ENCODE measurements around the gene C1QTNF2. TPM values are rescaled to one million over a fixed set of nuclear protein-coding genes. Genes with fewer than 3 reads are reported as not detected.

The C1QTNF2 gene
- total RNA-seq, 1 donor from 2014 or later: 1.6 TPM

DNA sequence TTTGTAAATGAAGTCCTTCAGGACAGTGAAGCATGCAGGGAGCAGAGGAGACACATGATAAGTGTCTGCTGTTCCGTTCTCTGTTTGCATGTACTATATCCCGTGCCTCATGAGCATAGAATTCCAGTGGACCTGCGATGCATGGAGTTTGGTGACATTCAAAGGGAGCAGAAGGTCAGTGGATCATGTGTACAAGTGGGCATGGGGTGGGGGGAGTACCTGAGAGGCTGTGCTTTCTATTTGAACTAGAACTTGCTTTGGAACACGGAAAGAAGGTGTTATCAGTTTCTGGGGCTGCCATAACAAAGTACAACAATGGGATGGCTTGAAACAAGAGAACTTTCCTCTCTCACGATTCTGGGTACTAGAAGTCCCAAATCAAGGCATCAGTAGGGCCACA lies 53.0 kb downstream of the C1QTNF2 start:
- no peaks in the 10 kb centered on the region for H3K9me3 ChIP-seq
- no peaks in the 10 kb centered on the region for H3K27me3 ChIP-seq (ENCODE audit: low read depth)
- H3K27ac ChIP-seq: no peak overlapping the region
- no peak overlapping the region for H3K4me3 ChIP-seq
- TF ChIP-seq, protein P1, sequence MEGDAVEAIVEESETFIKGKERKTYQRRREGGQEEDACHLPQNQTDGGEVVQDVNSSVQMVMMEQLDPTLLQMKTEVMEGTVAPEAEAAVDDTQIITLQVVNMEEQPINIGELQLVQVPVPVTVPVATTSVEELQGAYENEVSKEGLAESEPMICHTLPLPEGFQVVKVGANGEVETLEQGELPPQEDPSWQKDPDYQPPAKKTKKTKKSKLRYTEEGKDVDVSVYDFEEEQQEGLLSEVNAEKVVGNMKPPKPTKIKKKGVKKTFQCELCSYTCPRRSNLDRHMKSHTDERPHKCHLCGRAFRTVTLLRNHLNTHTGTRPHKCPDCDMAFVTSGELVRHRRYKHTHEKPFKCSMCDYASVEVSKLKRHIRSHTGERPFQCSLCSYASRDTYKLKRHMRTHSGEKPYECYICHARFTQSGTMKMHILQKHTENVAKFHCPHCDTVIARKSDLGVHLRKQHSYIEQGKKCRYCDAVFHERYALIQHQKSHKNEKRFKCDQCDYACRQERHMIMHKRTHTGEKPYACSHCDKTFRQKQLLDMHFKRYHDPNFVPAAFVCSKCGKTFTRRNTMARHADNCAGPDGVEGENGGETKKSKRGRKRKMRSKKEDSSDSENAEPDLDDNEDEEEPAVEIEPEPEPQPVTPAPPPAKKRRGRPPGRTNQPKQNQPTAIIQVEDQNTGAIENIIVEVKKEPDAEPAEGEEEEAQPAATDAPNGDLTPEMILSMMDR (IDR thresholded peaks at IDR 0.05): no peak
- DNase-seq: no peak
- no peaks in the 10 kb centered on the region for H3K36me3 ChIP-seq
- no peak for ATAC-seq
- intact Hi-C loops (cut with DNase I): no loop called here
- peaks cover 19% of the 10 kb centered on the region for H3K4me1 ChIP-seq

GRCh38 chr5:160315968-160316367 lies 54.5 kb downstream of the C1QTNF2 start:
- no peak for DNase-seq
- Histone ChIP-seq H3K27me3 (ENCODE audit: low read depth) (no peaks in the 10 kb centered on the region), H3K4me3 (no peak overlapping the region), H3K9me3 (no peaks in the 10 kb centered on the region), H3K27ac (no peak overlapping the region), H3K36me3 (no peaks in the 10 kb centered on the region), H3K4me1 (peaks cover 29% of the 10 kb centered on the region)
- peak; percentile 18 to 68 for ATAC-seq
- TF ChIP-seq, protein P1 (IDR thresholded peaks at IDR 0.05): no peak
- intact Hi-C loops (cut with DNase I): no loop called here

GRCh38 chr5:160312960-160313727 lies 57.3 kb downstream of the C1QTNF2 start:
- ATAC-seq: no peak
- TF ChIP-seq, protein P1 (IDR thresholded peaks at IDR 0.05): no peak
- DNase-seq: no peak
- intact Hi-C loops (cut with DNase I): no loop called here
- Histone ChIP-seq H3K9me3 (no peaks in the 10 kb centered on the region), H3K27ac (peak overlapping the region; percentile 88), H3K4me3 (peak overlapping the region; percentile 86), H3K36me3 (no peaks in the 10 kb centered on the region), H3K27me3 (ENCODE audit: low read depth) (no peaks in the 10 kb centered on the region), H3K4me1 (peaks cover 29% of the 10 kb centered on the region)

DNA sequence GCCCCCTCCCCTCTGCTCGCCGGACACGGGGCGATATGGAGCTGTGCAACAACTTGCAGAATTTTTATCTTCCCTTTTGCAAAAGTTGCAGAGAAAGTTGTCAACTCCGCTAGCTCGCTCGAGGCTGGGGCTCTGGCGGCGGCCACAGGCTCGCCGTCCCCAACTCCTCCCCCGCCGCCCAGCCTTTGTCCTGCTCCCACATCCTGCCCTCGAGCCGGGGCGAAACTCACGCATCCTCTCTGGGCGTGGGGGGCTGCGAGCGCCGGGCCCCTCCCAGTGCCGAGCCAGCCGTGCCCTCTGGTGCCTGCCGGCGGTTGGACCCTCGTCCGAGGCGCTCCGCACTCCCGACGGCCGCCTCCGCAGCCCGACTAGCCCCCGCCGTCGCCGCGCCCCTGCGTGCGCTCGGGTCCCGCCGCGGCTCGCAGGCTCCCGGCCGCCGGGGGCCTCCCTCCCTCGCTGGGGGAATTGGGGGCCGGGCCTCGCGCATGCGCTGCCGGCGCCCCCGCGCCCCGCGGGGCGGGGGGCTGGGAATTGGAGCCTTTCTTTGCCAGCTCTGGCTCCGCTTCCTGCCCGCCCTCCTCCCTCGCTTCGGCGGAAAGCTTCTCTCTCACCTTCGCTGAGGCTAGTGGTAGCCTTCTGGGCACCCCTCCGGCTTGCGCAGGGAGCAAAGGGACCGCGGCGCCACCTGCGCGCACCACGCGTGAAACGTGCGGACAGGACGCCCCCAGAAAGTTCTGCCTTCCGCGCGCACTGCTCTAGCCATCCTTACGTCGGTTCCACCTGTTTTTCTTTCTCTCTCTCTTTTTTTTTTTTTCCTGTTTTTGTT lies 58.1 kb downstream of the C1QTNF2 start, which contains the start of gene CCNJL:
Gene CCNJL (minus strand): TSS at position 431 of the 826 bp plus-strand sequence. CDS start 641 bp downstream, outside the sequence.
- peak; percentile 74 for DNase-seq
- Histone ChIP-seq H3K27me3 (ENCODE audit: low read depth) (no peaks in the 10 kb centered on the region), H3K36me3 (no peaks in the 10 kb centered on the region), H3K4me1 (peaks cover 24% of the 10 kb centered on the region), H3K9me3 (no peaks in the 10 kb centered on the region), H3K4me3 (peak within 1 kb of the TSS; percentile 86), H3K27ac (peak within 1 kb of the TSS; percentile 88)
- intact Hi-C loops (cut with DNase I): no loop called here
- TF ChIP-seq, protein P1 (IDR thresholded peaks at IDR 0.05): no peak
- peak; percentile 89 to 92 for ATAC-seq

DNA sequence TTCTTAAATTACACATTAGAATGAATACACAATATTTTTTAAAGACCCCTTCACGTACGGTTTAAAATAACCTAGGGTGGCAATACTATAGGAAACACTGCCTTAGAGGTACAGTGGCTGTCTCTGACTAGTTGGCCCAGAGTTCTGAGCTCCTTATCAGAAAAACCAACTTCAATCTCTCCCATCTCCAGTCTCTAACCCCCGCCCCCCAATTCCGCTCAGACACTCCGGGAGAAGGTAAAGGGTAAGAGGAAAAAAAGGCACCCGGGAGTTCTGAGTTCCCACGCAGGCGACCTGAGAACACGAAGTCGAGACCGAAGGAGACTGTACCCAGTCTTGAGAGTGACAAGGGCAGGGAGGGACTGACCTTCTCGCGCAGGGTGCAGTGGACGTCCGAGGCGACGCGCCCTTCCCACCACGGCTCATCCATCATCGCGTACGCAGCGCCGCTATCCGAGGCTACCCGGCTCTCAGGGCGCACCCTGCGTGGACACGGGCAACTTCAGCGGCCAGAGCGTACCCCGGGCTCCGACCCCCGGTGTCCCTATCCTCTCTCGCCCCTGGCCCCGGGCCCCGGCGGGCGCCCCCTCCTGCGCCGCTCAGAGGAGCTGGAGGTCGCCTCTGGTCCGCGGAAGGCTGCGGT lies 58.8 kb downstream of the C1QTNF2 start:
- TF ChIP-seq, protein P1 (IDR thresholded peaks at IDR 0.05): no peak
- no peaks in the 10 kb centered on the region for H3K36me3 ChIP-seq
- peak; percentile 75 for DNase-seq
- peaks cover 18% of the 10 kb centered on the region for H3K4me1 ChIP-seq
- H3K27ac ChIP-seq: peak overlapping the region; percentile 88
- peak; percentile 82 to 83 for ATAC-seq
- intact Hi-C loops (cut with DNase I): no loop called here
- H3K9me3 ChIP-seq: no peaks in the 10 kb centered on the region
- H3K27me3 ChIP-seq (ENCODE audit: low read depth): no peaks in the 10 kb centered on the region
- peak overlapping the region; percentile 86 for H3K4me3 ChIP-seq

Data from lower lobe of right lung (tissue), 2 donors.